Trophoblast cell (in vitro differentiated cells and primary cell): ENCODE measurements around the gene TMEM119.

ENCODE experiments used
- DNase-seq, 2 donors: peaks; one replicate each; pipeline ENCODE4 v3.0.0-alpha.2; 2016
- H2AFZ ChIP-seq: 2 replicates; pipeline ENCODE4 v1.6.1; 2013; ENCODE audit warnings: low read length, moderate library complexity, mild to moderate bottlenecking; ENCODE audit not compliant: insufficient read depth, poor library complexity
- H2AK5ac ChIP-seq: 2 replicates; pipeline ENCODE4 v1.6.1; 2013; ENCODE audit warnings: mild to moderate bottlenecking, low read length
- H2BK120ac ChIP-seq: 2 replicates; pipeline ENCODE4 v1.6.1; 2013; ENCODE audit warnings: low read length, mild to moderate bottlenecking, moderate library complexity; ENCODE audit not compliant: insufficient read depth, poor library complexity
- H2BK12ac ChIP-seq: 2 replicates; pipeline ENCODE4 v1.6.1; 2013; ENCODE audit warnings: mild to moderate bottlenecking, low read length, moderate library complexity
- H2BK5ac ChIP-seq: 2 replicates; pipeline ENCODE4 v1.6.1; 2013; ENCODE audit warnings: low read length, low read depth, moderate library complexity, mild to moderate bottlenecking; ENCODE audit not compliant: poor library complexity
- H3K14ac ChIP-seq: 2 replicates; pipeline ENCODE4 v1.6.1; 2013; ENCODE audit warnings: mild to moderate bottlenecking, low read length
- H3K18ac ChIP-seq: 2 replicates; pipeline ENCODE4 v1.6.1; 2013; ENCODE audit warnings: mild to moderate bottlenecking, low read length
- H3K23ac ChIP-seq: 2 replicates; pipeline ENCODE4 v1.6.1; 2013; ENCODE audit warnings: low read length
- H3K27ac ChIP-seq: 2 replicates; pipeline ENCODE4 v1.5.1; 2013; ENCODE audit warnings: low read depth, mild to moderate bottlenecking, inconsistent platforms, low read length, moderate library complexity
- H3K27me3 ChIP-seq: 2 replicates; pipeline ENCODE4 v1.6.1; 2013; ENCODE audit warnings: inconsistent platforms, mild to moderate bottlenecking, low read length, moderate library complexity; ENCODE audit not compliant: insufficient read depth
- H3K36me3 ChIP-seq, 2 experiments: 1 replicate in 1 of 2; 2 replicates in 1 of 2; pipeline ENCODE4 v1.6.1; 2013; ENCODE audit warnings: low read length in 2 of 2, mild to moderate bottlenecking in 2 of 2, moderate library complexity in 1 of 2; ENCODE audit not compliant: insufficient read depth in 2 of 2, control insufficient read depth in 1 of 2
- H3K4ac ChIP-seq: 2 replicates; pipeline ENCODE4 v1.6.1; 2013; ENCODE audit warnings: low read depth, mild to moderate bottlenecking, low read length, moderate library complexity
- H3K4me1 ChIP-seq, 2 experiments: 1 replicate in 1 of 2; 2 replicates in 1 of 2; pipeline ENCODE4 v1.6.1; 2013; ENCODE audit warnings: low read length in 2 of 2, mild to moderate bottlenecking in 2 of 2, moderate library complexity in 1 of 2; ENCODE audit not compliant: insufficient read depth in 2 of 2, control insufficient read depth in 1 of 2
- H3K4me2 ChIP-seq: 2 replicates; pipeline ENCODE4 v1.6.1; 2013; ENCODE audit warnings: inconsistent platforms, mild to moderate bottlenecking, low read length, moderate library complexity
- H3K4me3 ChIP-seq: 2 replicates; pipeline ENCODE4 v1.5.1; 2013; ENCODE audit warnings: mild to moderate bottlenecking, low read depth, low read length, inconsistent platforms
- H3K79me1 ChIP-seq: one replicate; pipeline ENCODE4 v1.6.1; 2013; ENCODE audit warnings: low read length
- H3K79me2 ChIP-seq: 2 replicates; pipeline ENCODE4 v1.6.1; 2013; ENCODE audit warnings: low read length, mild to moderate bottlenecking; ENCODE audit not compliant: control insufficient read depth, insufficient read depth, poor library complexity
- H3K9ac ChIP-seq: 2 replicates; pipeline ENCODE4 v1.6.1; 2013; ENCODE audit warnings: mild to moderate bottlenecking, low read length
- H3K9me3 ChIP-seq: 2 replicates; pipeline ENCODE4 v1.6.1; 2013; ENCODE audit warnings: low read depth, mild to moderate bottlenecking, control low read depth, inconsistent platforms, low read length; ENCODE audit not compliant: insufficient read depth
- H4K12ac ChIP-seq: 2 replicates; pipeline ENCODE4 v1.6.1; 2013; ENCODE audit warnings: low read depth, mild to moderate bottlenecking, low read length, moderate library complexity
- H4K8ac ChIP-seq: 2 replicates; pipeline ENCODE4 v1.6.1; 2013; ENCODE audit warnings: low read depth, mild to moderate bottlenecking, low read length, moderate library complexity
- H4K91ac ChIP-seq: one replicate; pipeline ENCODE4 v1.6.1; 2013; ENCODE audit warnings: low read depth, mild to moderate bottlenecking, low read length, moderate library complexity
- WGBS: extraction: QIAGEN DNeasy Blood & Tissue Kit; methylation state at CpG from one replicate; pipeline ENCODE4 v1.1.7; 2013; ENCODE audit warnings: missing lambda C conversion rate; ENCODE audit not compliant: insufficient read length, insufficient coverage; ENCODE audit errors: extremely low coverage; 5-methylcytosine and 5-hydroxymethylcytosine counted together

The TMEM119 gene

GRCh38 chr12:108568338-108569154 lies 29.3 kb downstream of the TMEM119 start:
- H2BK12ac ChIP-seq, result no peak overlapping the region
- H3K14ac ChIP-seq, result no peak overlapping the region
- H2BK120ac ChIP-seq, result no peak overlapping the region
- no peak overlapping the region for H3K4me2 ChIP-seq
- no peak overlapping the region for H3K23ac ChIP-seq
- peaks cover 2% of the 10 kb centered on the region for H3K79me2 ChIP-seq
- DNase-seq, result no peak
- peaks cover 3 to 8% of the 10 kb centered on the region in 2 experiments for H3K4me1 ChIP-seq
- no peak overlapping the region for H3K18ac ChIP-seq
- H2BK5ac ChIP-seq, result peak overlapping the region; percentile 43
- H3K27me3 ChIP-seq, result no peaks in the 10 kb centered on the region
- no peak overlapping the region for H2AK5ac ChIP-seq
- H2AFZ ChIP-seq, result no peak overlapping the region
- H4K12ac ChIP-seq, result no peak overlapping the region
- H3K36me3 ChIP-seq, result peaks cover 20 to 47% of the 10 kb centered on the region in 2 experiments
- no CpG with 5 or more reads among the region's 10 CpGs for WGBS
- no peak overlapping the region for H4K8ac ChIP-seq
- no peak overlapping the region for H3K9ac ChIP-seq
- no peak overlapping the region for H3K4ac ChIP-seq
- no peak overlapping the region for H4K91ac ChIP-seq
- peaks cover 19% of the 10 kb centered on the region for H3K79me1 ChIP-seq
- H3K4me3 ChIP-seq, result no peak overlapping the region
- H3K9me3 ChIP-seq, result no peaks in the 10 kb centered on the region
- H3K27ac ChIP-seq, result peak overlapping the region; percentile 26

- H3K79me2 ChIP-seq, result peaks cover 6% of the 10 kb centered on the region
- H3K4me3 ChIP-seq, result no peak overlapping the region
- peak in 1 of 2 donors; percentile 10 for DNase-seq
- H3K23ac ChIP-seq, result no peak overlapping the region
- H3K14ac ChIP-seq, result no peak overlapping the region
- no peak overlapping the region for H3K18ac ChIP-seq
- H4K8ac ChIP-seq, result no peak overlapping the region
- no peak overlapping the region for H4K91ac ChIP-seq
- peak overlapping the region; percentile 28 for H3K27ac ChIP-seq
- no peak overlapping the region for H2AK5ac ChIP-seq
- peaks cover 7 to 8% of the 10 kb centered on the region in 2 experiments for H3K4me1 ChIP-seq
- no peak overlapping the region for H2BK120ac ChIP-seq
- peaks cover 20 to 47% of the 10 kb centered on the region in 2 experiments for H3K36me3 ChIP-seq
- H3K9me3 ChIP-seq, result no peaks in the 10 kb centered on the region
- H3K4ac ChIP-seq, result no peak overlapping the region
- no peak overlapping the region for H4K12ac ChIP-seq
- H3K79me1 ChIP-seq, result peaks cover 25% of the 10 kb centered on the region
- no CpG with 5 or more reads among the region's 7 CpGs for WGBS
- H3K9ac ChIP-seq, result no peak overlapping the region
- no peak overlapping the region for H3K4me2 ChIP-seq
- no peak overlapping the region for H2AFZ ChIP-seq
- peak overlapping the region; percentile 14 for H2BK5ac ChIP-seq
- H3K27me3 ChIP-seq, result no peaks in the 10 kb centered on the region
- H2BK12ac ChIP-seq, result no peak overlapping the region
Measured at GRCh38 chr12:108567406-108568337, 30.2 kb downstream of the TMEM119 start.

GRCh38 chr12:108566452-108566851 lies 31.4 kb downstream of the TMEM119 start:
- no peaks in the 10 kb centered on the region for H3K9me3 ChIP-seq
- peak overlapping the region; percentile 18 for H2AK5ac ChIP-seq
- H3K79me2 ChIP-seq, result peaks cover 10% of the 10 kb centered on the region
- H3K27ac ChIP-seq, result peak overlapping the region; percentile 31
- H3K14ac ChIP-seq, result peak overlapping the region; percentile 42
- no peak overlapping the region for H3K4me3 ChIP-seq
- peak overlapping the region; percentile 50 for H4K91ac ChIP-seq
- no peak overlapping the region for H3K23ac ChIP-seq
- H3K4me1 ChIP-seq, result peaks cover 7 to 9% of the 10 kb centered on the region in 2 experiments
- no peak overlapping the region for H2BK120ac ChIP-seq
- peak overlapping the region; percentile 18 for H2BK12ac ChIP-seq
- H2BK5ac ChIP-seq, result no peak overlapping the region
- no peaks in the 10 kb centered on the region for H3K27me3 ChIP-seq
- H3K9ac ChIP-seq, result no peak overlapping the region
- H3K4me2 ChIP-seq, result no peak overlapping the region
- peaks cover 20 to 47% of the 10 kb centered on the region in 2 experiments for H3K36me3 ChIP-seq
- H3K79me1 ChIP-seq, result peaks cover 29% of the 10 kb centered on the region
- H4K8ac ChIP-seq, result peak overlapping the region; percentile 9
- H2AFZ ChIP-seq, result no peak overlapping the region
- no peak overlapping the region for H4K12ac ChIP-seq
- no CpG with 5 or more reads among the region's 4 CpGs for WGBS
- no peak for DNase-seq
- no peak overlapping the region for H3K4ac ChIP-seq
- H3K18ac ChIP-seq, result no peak overlapping the region

GRCh38 chr12:108565976-108566375 lies 31.9 kb downstream of the TMEM119 start:
- Histone ChIP-seq H3K4me3 (no peak overlapping the region), H3K79me2 (peaks cover 10% of the 10 kb centered on the region), H3K14ac (peak overlapping the region; percentile 66), H3K4me2 (no peak overlapping the region), H4K91ac (peak overlapping the region; percentile 39), H3K27ac (peak overlapping the region; percentile 31), H3K18ac (peak overlapping the region; percentile 29), H2AFZ (no peak overlapping the region), H2BK12ac (peak overlapping the region; percentile 69), H2BK120ac (peak overlapping the region; percentile 56), H4K12ac (no peak overlapping the region), H2AK5ac (peak overlapping the region; percentile 73), H3K36me3 (peaks cover 20 to 47% of the 10 kb centered on the region in 2 experiments), H3K4ac (peak overlapping the region; percentile 15), H4K8ac (peak overlapping the region; percentile 54), H3K27me3 (no peaks in the 10 kb centered on the region), H3K9me3 (no peaks in the 10 kb centered on the region), H2BK5ac (peak overlapping the region; percentile 54), H3K23ac (no peak overlapping the region), H3K79me1 (peaks cover 29% of the 10 kb centered on the region), H3K9ac (no peak overlapping the region), H3K4me1 (peaks cover 3 to 9% of the 10 kb centered on the region in 2 experiments)
- peak in 1 of 2 donors; percentile 16 for DNase-seq
- WGBS, result no CpG with 5 or more reads among the region's 2 CpGs
